HFF-Myc (cell line): Measurements from ENCODE around the gene ABHD12.
A peak's percentile ranks its signal among the peaks of the same experiment; 100 is the strongest.

Experiments
- DNase-seq: peaks from one replicate; pipeline ENCODE4 v3.0.0-alpha.2; 2011; ENCODE audit warnings: low read depth; ENCODE audit errors: extremely low read depth
- H3K4me3 ChIP-seq: replicated peaks from 2 replicates; pipeline ENCODE4 v1.5.1; 2011; ENCODE audit warnings: low read depth, mild to moderate bottlenecking, control low read depth, low read length
- TF ChIP-seq, protein P1 (sequence below): IDR thresholded peaks from 2 replicates; pipeline ENCODE4 v1.5.1; 2012; ENCODE audit warnings: mild to moderate bottlenecking, low read depth, low read length, control low read depth; ENCODE audit errors: missing control alignments

Gene ABHD12

DNA sequence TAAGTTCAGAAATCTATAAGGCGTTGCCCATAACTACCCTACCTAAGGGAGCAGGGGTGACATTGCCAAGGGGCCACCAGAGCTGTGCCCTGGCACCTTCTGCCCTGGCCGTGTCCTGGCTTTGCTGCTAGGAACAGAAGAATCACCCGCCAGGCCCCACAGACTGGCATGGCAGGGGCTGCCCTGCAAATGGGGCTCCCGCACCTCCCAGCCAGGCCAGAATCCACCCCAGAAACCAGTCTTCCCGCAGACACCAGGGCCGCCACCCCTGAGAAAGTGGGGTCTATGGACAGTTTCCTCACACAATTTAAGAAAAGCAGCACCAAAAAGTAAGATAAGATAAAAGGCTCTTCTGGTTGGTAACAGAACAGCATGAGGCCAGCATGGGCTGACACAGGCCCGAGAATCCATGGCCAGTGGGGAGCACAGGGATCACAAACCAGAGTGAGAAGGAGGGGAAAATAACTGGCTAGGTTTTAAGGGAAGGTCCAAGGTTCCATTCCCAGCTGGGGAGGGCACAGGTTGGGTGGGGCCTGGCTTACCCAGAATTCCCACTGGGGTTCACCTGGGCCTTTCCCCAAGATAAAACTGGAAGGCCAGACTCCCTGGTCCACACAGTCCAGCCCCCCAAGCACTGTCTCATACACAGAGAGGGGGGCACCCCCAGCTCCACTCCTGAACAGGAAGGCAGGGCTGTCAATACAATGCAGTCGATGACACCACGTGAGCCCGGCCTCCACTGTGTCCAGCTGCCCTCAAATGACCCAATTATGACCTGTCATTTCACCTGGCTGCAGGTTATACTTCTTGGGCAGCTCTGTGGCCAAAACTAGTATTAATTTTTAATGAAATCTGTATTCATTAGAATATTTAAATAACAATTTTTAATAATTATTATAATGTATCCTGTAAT is 83.4 kb downstream of the ABHD12 start:
- no peak overlapping the region for H3K4me3 ChIP-seq
- no peak for DNase-seq
- TF ChIP-seq, protein P1, sequence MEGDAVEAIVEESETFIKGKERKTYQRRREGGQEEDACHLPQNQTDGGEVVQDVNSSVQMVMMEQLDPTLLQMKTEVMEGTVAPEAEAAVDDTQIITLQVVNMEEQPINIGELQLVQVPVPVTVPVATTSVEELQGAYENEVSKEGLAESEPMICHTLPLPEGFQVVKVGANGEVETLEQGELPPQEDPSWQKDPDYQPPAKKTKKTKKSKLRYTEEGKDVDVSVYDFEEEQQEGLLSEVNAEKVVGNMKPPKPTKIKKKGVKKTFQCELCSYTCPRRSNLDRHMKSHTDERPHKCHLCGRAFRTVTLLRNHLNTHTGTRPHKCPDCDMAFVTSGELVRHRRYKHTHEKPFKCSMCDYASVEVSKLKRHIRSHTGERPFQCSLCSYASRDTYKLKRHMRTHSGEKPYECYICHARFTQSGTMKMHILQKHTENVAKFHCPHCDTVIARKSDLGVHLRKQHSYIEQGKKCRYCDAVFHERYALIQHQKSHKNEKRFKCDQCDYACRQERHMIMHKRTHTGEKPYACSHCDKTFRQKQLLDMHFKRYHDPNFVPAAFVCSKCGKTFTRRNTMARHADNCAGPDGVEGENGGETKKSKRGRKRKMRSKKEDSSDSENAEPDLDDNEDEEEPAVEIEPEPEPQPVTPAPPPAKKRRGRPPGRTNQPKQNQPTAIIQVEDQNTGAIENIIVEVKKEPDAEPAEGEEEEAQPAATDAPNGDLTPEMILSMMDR, result no peak

DNA sequence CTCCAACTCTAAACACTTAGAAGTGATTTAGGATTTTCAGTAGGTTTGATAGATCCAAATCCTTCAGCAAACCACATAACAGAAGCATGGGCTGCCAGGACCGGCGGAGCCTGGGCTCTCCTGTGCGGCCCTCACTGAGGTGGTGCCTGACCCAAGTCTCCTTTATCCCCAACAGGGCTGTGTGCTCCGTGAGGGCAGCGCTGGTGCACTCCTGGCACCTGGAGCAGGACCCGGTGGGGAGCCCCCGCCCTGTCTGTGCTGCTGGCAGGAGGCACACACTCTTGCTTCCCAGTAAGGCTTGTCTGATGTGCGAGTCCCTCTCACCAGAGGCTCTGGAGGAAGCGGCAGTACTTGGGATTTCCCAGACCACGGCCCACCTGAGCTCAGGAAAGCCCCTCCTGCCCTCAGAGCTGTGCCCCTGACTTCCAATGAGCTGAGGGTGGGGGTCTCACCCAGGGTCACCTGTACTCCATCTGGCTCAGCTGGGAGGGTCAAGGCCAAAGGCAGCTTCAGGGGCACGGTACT is 86.5 kb downstream of the ABHD12 start:
- no peak for DNase-seq
- H3K4me3 ChIP-seq, result no peak overlapping the region
- TF ChIP-seq, protein P1, result no peak

DNA sequence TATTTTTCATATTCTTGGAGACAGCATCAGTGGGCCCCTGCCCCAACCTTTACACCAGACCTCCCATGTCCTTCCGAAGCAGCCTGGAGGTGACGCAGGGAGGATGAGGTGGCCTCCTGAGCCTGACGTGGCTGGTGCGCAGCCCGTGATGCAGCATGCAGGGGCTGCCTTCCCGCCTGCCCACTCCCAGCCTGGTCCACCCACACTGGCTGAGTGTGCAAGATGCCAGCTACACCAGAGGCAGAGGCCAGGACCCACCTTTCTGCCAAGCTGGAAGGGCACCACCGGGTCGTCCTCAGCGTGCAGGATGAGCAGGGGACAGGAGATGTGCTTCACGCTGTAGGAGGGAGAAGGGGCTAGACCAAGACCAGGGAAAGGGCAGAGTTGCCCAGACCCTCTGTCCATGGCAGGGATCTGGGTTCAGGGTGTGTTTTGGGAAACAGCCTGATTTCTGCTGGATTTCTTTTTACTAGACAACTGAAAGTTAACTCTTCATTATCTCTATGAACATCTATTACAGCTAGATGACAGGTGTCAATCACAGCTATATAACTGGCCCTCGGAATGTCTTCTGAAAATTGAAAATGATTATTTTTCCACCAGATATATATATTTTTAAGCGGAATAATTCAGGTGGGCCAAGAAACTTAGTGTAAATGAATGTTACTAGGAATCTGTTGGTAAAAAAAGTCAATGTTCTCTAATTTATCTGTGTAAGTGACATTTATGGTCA is 87.2 kb downstream of the ABHD12 start:
- TF ChIP-seq, protein P1, result no peak

DNA sequence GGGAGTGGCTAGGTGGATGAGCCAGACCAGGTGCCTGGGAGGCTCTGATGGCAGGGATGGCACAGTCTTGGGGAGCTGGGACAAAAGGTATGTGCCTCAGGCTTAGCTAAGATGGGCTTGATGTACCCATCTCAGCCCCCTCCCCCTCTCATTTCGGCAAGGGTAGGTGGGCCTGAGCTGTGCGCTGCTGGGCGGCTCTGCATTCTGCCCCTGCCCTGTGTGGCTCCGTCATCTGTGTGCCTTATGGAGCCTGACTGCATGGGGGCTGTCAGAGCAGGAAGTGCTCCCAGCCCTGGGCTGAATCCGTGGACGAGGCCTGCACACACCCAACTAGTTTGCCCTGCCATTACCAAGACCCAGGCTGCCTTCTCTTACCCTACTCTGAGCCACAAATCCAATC is 88.0 kb downstream of the ABHD12 start:
- no peak overlapping the region for H3K4me3 ChIP-seq
- TF ChIP-seq, protein P1, result no peak
- no peak for DNase-seq

More for the DNA sequence above, 87.2 kb downstream of the ABHD12 start:
- H3K4me3 ChIP-seq, result no peak overlapping the region
- DNase-seq, result no peak

DNA sequence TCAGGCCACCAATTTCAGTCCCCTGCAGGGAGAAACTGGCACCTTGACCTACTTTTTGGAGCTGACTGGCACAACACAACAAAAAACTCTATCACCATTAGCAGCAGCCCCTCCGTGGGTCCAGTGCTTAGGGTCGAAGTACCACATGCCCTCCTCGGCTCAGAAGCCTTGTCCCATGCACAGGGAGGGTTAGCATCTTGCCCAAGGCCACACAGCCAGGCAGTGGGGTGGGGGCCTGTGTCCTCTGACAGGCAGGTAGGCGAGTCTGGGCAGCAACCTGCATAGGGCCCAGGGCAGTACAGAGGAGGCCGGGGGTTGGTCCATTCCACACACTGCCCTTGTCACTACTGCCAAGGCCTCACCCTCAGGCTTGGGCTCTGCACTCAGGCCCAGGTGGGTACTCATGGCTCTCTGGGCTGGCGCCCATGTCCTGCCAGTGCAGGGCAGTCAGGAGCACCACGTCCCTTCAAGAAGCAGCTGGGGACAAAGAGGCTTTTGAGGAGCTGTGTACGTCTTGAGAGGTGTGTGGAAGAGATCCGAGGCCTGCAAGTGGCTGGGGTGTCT is 89.2 kb downstream of the ABHD12 start:
- H3K4me3 ChIP-seq, result no peak overlapping the region
- no peak for DNase-seq
- TF ChIP-seq, protein P1, result no peak

DNA sequence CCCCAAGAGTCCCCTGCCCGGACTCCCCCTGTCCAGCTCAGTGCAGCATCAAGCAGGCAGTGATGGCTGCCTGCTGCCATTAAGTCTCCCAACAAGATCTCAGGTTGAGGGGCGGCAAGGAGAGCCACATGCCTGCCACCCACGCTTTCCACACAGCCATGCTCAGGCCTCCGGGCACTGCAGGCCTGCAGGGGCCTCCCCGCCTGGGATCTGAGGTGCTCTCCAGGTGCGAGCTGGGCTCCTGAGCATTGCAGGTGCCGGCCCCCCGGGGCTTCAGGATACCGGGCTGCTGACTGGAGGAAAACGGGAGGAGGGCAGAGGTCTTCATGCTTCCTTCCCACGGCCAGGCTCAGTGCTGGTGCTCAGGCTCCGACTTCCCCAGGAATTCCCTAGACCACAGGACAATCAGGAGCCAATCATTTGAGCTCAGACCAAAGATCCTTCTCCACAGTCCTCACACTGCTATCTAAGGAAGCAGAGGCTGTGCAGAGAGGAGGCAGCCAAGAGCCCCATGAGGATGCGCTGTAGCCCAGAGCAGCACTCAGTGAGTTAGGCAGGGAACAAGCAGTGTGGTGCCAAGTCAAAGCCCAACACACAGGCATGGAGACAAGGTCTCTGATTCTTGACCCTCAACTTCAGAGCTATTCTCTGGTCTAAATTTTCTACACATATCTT is 90.0 kb downstream of the ABHD12 start:
- TF ChIP-seq, protein P1, result peak; percentile 5
- no peak for DNase-seq
- H3K4me3 ChIP-seq, result no peak overlapping the region
